Epidermal melanocyte (primary cell): ENCODE data around the gene TRIM41.
"Not testable (repeated sequence)": the region's sequence is repeated elsewhere in the genome, so short reads cannot be mapped to it uniquely, and the experiment has no call there.

Experiments used
- DNase-seq: peaks from one replicate; pipeline ENCODE4 v3.0.0; 2011; ENCODE audit warnings: low spot score; ENCODE audit not compliant: insufficient read length

TRIM41 gene

GRCh38 chr5:181210148-181210547, 12.9 kb upstream of the TRIM41 start:
- DNase-seq: not testable (repeated sequence)

DNA sequence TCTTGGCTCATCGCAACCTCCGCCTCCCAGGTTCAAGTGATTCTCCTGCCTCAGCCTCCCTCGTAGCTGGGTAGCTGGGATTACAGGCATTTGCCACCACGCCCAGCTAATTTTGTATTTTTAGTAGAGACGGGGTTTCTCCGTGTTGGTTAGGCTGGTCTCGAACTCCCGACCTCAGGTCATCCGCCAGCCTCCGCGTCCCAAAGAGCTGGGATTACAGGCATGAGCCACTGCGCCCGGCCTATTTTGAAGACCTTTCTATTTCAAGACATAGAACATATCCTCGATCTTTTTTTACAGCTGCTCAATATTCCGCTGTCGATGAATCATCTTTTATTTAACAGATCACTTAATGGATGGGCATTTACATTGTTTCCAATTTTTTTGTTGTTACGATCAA, 12.4 kb upstream of the TRIM41 start:
- DNase-seq: not testable (repeated sequence)

DNA sequence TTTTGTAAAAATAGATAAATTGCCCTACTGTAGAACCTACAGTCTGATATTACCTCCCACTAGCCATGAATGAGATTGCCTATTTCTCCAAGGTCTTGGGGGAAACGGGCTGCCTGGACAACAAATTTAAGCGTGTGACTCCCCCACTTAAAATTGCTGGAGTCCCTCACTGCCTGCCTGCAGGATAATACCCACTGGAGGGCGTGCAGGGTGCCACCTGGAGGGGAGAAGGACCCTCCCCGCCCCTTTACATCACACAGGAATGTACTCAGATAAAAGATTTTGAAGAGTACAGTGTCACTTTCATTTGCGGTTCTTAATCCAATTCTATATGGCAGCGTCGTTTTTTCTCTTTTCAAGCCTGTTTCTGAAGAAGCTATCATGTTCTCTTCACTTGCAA, 11.9 kb upstream of the TRIM41 start:
- DNase-seq: no peak

GRCh38 chr5:181212080-181212479, 11.0 kb upstream of the TRIM41 start:
- no peak for DNase-seq

GRCh38 chr5:181212934-181213333, 10.1 kb upstream of the TRIM41 start:
- no peak for DNase-seq

DNA sequence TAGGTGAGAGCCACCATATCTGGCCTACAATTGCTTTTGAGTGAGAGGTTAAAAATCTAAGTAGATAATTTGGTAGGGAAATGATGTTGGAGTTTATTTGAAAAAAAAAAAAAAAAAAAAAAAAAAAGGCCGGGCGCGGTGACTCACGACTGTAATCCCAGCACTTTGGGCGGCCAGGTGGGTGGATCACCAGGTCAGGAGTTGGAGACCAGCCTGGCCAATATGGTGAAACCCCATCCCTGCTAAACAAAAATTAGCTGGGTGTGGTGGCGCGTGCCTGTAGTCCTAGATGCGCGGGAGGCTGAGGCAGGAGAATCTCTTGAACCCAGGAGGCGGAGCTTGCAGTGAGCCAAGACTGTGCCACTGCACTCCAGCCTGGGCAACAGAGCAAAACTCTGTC, 8.8 kb upstream of the TRIM41 start:
- not testable (repeated sequence) for DNase-seq

DNA sequence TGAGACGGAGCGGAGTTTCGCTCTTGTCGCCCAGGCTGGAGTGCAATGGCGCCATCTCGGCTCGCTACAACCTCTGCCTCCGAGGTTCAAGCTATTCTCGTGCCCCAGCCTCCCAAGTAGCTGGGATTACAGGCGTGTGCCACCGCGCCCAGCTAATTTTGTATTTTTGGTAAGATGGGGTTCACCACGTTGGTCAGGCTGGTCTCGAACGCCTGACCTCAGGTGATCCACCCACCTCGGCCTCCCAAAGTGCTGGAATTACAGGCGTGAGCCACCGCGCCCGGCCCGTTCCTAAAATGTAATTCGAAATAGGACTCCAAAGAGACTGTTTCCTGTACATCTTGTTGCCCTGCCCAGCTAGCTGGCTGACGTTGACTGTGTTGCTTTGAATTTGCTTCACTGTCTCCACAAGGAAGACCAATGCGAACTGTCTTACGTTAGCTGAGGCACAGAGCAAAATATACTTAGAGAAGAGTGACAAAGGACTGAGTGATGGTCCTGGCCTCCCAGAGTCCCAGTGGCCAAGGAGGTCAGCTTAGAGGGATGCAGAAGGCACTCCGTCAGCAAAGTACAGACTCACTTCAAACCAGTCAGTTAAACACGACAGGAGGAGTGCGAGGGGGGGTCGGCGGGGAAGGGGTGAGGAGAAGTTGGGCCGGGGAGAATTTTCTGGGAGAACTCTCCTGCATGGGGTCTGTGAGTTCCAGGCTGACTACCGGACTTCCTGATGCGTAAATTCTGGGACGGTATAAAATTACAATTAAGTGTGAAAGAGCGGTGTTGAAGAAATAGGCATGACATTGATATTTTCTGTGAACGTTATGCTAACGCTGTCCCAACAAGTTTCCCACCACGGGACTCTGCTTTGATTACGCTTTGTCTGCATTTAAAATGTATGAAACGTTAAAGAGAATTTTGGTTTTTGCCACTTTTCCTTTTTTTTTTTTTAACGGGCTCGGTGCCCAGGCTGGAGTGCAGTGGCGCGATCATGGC, 6.8 kb upstream of the TRIM41 start:
- no peak for DNase-seq

DNA sequence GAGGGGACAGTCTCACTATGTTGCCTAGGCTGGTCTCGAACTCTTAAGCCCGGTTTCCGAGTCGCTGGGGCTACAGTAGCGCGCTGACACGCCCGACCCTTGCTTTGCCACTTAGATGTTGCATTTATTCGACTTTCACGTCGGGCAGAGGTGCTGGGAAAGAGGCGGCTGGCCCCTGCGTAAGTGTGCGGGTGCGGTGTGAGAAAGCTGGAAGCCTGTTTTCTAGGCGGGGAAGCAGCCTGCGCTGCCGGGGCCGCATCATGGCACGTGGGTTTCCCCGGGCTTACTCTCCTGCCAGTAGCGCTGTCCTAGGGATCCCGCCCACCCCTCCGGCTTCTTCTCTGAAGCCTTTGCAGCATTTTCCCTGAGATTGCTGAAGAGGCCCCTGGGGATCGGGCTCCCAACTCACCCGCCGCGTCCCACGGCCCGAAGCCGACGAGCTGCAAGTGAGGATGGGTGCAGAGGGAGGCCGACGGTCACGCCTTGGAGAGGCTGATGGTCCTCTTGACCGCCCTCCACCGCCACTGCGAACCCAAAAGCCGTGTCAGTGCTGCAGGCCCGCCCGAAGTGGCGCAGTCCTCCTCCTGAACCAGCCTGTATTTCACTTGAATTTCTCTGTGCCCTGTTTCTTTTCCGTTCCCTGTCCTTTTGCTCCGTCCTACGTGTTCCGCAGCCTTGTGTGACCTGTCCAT, 5.8 kb upstream of the TRIM41 start:
- DNase-seq: no peak

DNA sequence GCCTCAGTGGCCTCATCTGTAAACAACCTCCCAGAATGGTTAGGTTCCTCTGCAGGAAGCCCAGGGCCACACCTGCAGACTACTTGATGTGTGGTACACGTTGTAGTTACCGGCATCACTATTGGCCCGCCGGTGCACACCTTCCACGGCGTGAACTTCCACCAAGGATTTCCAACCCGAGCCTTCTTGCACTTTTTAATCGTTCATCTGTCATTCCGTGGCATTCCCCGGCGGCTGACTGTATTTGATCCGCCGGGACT, 5.3 kb upstream of the TRIM41 start:
- DNase-seq: no peak

DNA sequence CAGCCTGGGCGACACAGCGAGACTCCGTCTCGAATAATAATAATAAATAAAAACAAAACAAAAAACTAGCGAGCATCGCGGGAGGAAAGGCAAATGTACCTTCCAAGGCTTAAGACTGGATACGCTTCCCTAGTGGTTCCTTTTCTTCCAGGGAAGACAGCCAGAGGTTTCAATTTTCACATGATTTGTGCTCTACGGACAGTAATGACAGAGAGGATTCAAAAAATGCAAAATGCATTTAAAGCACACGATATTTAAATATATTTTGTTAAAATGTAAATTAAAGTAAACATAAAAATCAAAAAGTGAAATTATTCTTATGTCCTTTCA, 4.3 kb upstream of the TRIM41 start:
- DNase-seq: no peak

- DNase-seq: no peak
These were observed 3.6 kb upstream of the TRIM41 start for GRCh38 chr5:181219262-181220177.

DNA sequence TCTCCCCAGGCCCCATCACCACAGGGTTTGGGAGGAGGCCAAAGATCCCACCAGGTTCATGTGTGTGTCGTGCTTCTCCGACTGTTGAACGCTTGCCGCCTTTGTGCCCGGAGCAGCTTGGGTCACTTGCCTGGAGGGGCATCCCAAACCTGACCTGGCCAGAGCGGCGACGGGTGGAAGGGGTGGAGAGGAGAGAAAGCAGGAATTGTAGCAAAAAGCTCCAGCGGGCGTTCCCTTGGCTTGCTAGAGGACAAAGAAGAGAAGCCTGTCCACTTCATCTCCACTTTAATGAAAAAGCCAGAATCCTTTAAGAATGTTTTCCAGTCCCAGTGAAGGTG, 2.9 kb upstream of the TRIM41 start:
- DNase-seq: no peak

- DNase-seq: no peak
These were observed 1.8 kb upstream of the TRIM41 start for GRCh38 chr5:181221105-181221791.

- DNase-seq: no peak
These were observed 1.1 kb upstream of the TRIM41 start for GRCh38 chr5:181221792-181222629.

DNA sequence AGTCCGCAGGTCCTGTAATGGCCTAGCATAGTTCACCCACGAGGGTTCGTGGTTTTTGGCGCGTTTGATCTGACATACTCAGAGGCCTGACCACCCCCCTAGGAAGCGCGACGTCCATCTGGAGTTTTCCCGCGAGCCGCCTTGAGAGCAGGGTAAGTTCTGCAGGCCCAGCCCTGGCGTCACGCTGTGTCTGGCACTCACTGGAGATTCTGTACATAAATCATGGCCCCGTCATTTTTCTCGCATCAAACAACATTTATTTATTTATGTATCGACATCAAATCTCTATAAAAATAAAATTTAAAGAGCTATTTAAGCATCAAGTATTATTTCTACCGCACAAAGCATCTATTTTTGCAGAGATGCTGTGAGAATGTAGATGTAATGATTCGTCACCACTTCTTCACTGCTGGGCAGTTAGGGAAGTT, 437 bp upstream of the TRIM41 start:
- no peak for DNase-seq

DNA sequence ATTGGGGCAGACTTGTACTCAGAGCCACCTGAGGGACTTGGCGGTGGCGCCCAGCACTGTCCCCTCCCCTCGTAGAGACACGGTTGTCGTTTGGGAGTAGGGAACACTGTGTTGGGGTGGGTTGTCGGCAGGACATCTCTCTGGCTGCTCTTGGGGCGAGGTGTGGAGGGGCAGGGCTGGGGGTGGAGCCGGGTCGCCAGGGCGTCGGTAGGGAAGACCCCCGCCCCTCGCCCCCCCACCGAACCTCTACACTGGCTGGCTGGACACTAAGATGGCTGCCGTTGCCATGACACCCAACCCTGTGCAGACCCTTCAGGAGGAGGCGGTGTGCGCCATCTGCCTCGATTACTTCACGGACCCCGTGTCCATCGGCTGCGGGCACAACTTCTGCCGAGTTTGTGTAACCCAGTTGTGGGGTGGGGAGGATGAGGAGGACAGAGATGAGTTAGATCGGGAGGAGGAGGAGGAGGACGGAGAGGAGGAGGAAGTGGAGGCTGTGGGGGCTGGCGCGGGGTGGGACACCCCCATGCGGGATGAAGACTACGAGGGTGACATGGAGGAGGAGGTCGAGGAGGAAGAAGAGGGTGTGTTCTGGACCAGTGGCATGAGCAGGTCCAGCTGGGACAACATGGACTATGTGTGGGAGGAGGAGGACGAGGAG, 778 bp downstream of the TRIM41 start:
- no peak for DNase-seq

- DNase-seq: no peak
These were observed 1.5 kb downstream of the TRIM41 start for GRCh38 chr5:181224390-181225229.

DNA sequence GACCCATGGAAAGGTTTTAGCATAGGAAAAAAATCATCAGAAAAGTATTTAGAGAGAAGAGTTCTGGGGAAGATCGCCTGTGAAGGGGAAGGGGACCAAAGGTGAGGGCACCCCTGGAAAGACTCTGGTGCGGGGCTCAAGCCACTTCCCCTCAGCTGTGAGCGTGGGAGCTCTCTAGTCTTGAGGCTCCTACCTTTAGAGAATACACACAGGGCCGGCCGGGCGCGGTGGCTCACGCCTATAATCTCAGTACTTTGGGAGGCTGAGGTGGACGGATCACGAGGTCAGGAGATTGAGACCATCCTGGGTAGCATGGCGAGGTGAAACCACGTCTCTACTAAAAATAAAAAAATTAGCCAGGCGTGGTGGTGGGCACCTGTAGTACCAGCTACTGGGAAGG, 6.9 kb downstream of the TRIM41 start:
- no peak for DNase-seq

DNA sequence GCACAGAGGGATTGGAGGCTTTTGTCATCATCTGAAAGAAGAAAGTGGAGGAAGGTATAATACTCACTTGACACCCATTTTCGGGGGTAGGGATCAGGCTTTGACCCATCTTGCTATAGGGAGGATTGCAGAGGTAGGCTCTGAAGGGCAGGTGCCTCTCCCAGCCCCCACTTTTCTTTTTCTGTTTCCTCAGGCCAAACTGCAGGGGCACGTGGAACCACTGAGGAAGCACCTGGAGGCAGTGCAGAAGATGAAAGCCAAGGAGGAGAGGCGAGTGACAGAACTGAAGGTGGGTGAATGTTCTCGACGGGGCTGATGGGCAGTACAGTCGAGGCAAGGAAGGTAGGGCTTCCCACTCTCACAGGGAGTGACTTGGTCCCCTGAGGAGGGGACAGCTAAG, 7.5 kb downstream of the TRIM41 start:
- no peak for DNase-seq
